ENCODE data around the gene PALD1.

- TF ChIP-seq CTCF (conservative IDR thresholded peaks at IDR 0.05 in 1 of 2, IDR thresholded peaks at IDR 0.05 in 1 of 2; ENCODE audit: low read depth in 1 of 2, low read length in 2 of 2) (no peak), EZH2 (IDR thresholded peaks at IDR 0.05; ENCODE audit: low read length, missing control alignments) (no peak)
Observed at GRCh38 chr10:70613941-70614340, 135.4 kb downstream of the PALD1 start.

Data from fibroblast of lung (primary cell).